ENCODE results near the gene PEX3.
A peak's percentile ranks its signal among the peaks of the same experiment; 100 is the strongest.
"Not testable (repeated sequence)": the region's sequence is repeated elsewhere in the genome, so short reads cannot be mapped to it uniquely, and the experiment has no call there.

The PEX3 gene

GRCh38 chr6:143449082-143449713, 1.4 kb upstream of the PEX3 start:
- no peak for DNase-seq (ENCODE audit: low spot score)

- peak; percentile 39 for DNase-seq (ENCODE audit: low spot score)
Measured at GRCh38 chr6:143449714-143450452, 722 bp upstream of the PEX3 start.

GRCh38 chr6:143451531-143451930, 926 bp downstream of the PEX3 start:
- DNase-seq (ENCODE audit: low spot score) = peak; percentile 6

GRCh38 chr6:143457563-143458359, 7.2 kb downstream of the PEX3 start:
- no peak for DNase-seq (ENCODE audit: low spot score)

GRCh38 chr6:143465546-143465945, 14.9 kb downstream of the PEX3 start:
- DNase-seq (ENCODE audit: low spot score) = no peak

GRCh38 chr6:143468026-143468425, 17.4 kb downstream of the PEX3 start:
- DNase-seq (ENCODE audit: low spot score) = no peak

- not testable (repeated sequence) for DNase-seq (ENCODE audit: low spot score)
Measured at GRCh38 chr6:143468823-143469222, 18.2 kb downstream of the PEX3 start.

GRCh38 chr6:143471822-143472221, 21.2 kb downstream of the PEX3 start:
- no peak for DNase-seq (ENCODE audit: low spot score)

- DNase-seq (ENCODE audit: low spot score) = no peak
Measured at GRCh38 chr6:143476545-143476944, 25.9 kb downstream of the PEX3 start.

GRCh38 chr6:143478479-143479062, 28.0 kb downstream of the PEX3 start:
- no peak for DNase-seq (ENCODE audit: low spot score)

- DNase-seq (ENCODE audit: low spot score) = no peak
Measured at GRCh38 chr6:143482593-143482992, 32.0 kb downstream of the PEX3 start.

GRCh38 chr6:143485967-143486366, 35.4 kb downstream of the PEX3 start:
- DNase-seq (ENCODE audit: low spot score) = no peak

- DNase-seq (ENCODE audit: low spot score) = no peak
Measured at GRCh38 chr6:143486752-143487151, 36.1 kb downstream of the PEX3 start.

GRCh38 chr6:143490244-143490643, 39.6 kb downstream of the PEX3 start:
- DNase-seq (ENCODE audit: low spot score) = no peak

- DNase-seq (ENCODE audit: low spot score) = no peak
Measured at GRCh38 chr6:143490775-143491174, 40.2 kb downstream of the PEX3 start.

- DNase-seq (ENCODE audit: low spot score) = no peak
Measured at GRCh38 chr6:143496974-143497373, 46.4 kb downstream of the PEX3 start.

- no peak for DNase-seq (ENCODE audit: low spot score)
Measured at GRCh38 chr6:143498428-143498827, 47.8 kb downstream of the PEX3 start.

GRCh38 chr6:143501851-143502250, 51.2 kb downstream of the PEX3 start:
- DNase-seq (ENCODE audit: low spot score) = peak; percentile 22

- no peak for DNase-seq (ENCODE audit: low spot score)
Measured at GRCh38 chr6:143504369-143504768, 53.8 kb downstream of the PEX3 start.

- DNase-seq (ENCODE audit: low spot score) = no peak
Measured at GRCh38 chr6:143505111-143505510, 54.5 kb downstream of the PEX3 start.

GRCh38 chr6:143505537-143505936, 54.9 kb downstream of the PEX3 start:
- DNase-seq (ENCODE audit: low spot score) = no peak

GRCh38 chr6:143506199-143506598, 55.6 kb downstream of the PEX3 start:
- no peak for DNase-seq (ENCODE audit: low spot score)

GRCh38 chr6:143506620-143507019, 56.0 kb downstream of the PEX3 start:
- DNase-seq (ENCODE audit: low spot score) = no peak
